SK-N-SH (cell line): ENCODE results near the gene OLFM1.
"Not testable (repeated sequence)": the region's sequence is repeated elsewhere in the genome, so short reads cannot be mapped to it uniquely, and the experiment has no call there.

Experiments
- CTCF ChIP-seq: fragments of 200-600 bp; sonication (generic); IDR thresholded peaks from 2 replicates; pipeline ENCODE4 v1.6.1; 2017; ENCODE audit warnings: antibody characterized with exemption, mild to moderate bottlenecking, moderate library complexity
- IRF3 ChIP-seq: fragments of 150-350 bp; IDR thresholded peaks from 2 replicates; pipeline ENCODE4 v1.6.1; 2016; ENCODE audit warnings: mild to moderate bottlenecking, low read depth, low read length
- NRF1 ChIP-seq: IDR thresholded peaks from 2 replicates; pipeline ENCODE4 v1.6.1; 2012; ENCODE audit warnings: low read depth, mild to moderate bottlenecking, low read length
- REST ChIP-seq: IDR thresholded peaks from 2 replicates; pipeline ENCODE4 v1.6.1; 2012; ENCODE audit warnings: mild to moderate bottlenecking, low read depth, low read length, moderate library complexity
- TEAD4 ChIP-seq: IDR thresholded peaks from 2 replicates; pipeline ENCODE4 v1.4.0; 2012; ENCODE audit warnings: mild to moderate bottlenecking, borderline replicate concordance; ENCODE audit not compliant: insufficient read depth
- USF2 ChIP-seq: fragments of 150-350 bp; IDR thresholded peaks from 2 replicates; pipeline ENCODE4 v1.6.1; 2017; ENCODE audit warnings: antibody characterized with exemption, low read length, low read depth, borderline replicate concordance

DNA sequence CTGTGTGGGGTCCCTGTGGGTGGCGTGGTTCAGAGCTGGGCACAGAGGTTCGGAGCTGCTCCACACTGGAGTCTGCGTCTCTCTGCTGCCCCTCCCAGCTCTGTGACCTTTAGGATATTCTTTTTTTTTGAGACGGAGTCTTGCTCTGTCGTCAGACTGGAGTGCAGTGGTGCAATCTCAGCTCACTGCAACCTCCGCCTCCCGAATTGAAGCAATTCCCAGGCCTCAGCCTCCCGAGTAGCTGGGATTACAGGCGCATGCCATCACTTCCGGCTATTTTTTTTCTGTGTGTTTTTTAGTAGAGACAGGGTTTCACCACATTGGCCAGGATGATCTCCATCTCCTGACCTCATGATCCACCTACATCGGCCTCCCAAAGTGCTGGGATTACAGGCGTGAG, 24.1 kb downstream of the OLFM1 start:
- TF ChIP-seq IRF3, REST, CTCF, TEAD4, USF2, NRF1: not testable (repeated sequence)
